NCI-H1105 (cell line): ENCODE data around the gene CRELD2.

Experiments
- DNase-seq: peaks from one replicate; lab custom pipeline; 2025; lab: John Stamatoyannopoulos, UW

Gene CRELD2

GRCh38 chr22:49968831-49969661 is 50.6 kb downstream of the CRELD2 start:
- no peak for DNase-seq

GRCh38 chr22:49969751-49970527 is 51.5 kb downstream of the CRELD2 start:
- DNase-seq: no peak

GRCh38 chr22:49970528-49971231 is 52.2 kb downstream of the CRELD2 start:
- DNase-seq: peak; percentile 68

- DNase-seq: no peak
These were observed 53.1 kb downstream of the CRELD2 start for GRCh38 chr22:49971232-49972162.

GRCh38 chr22:49972163-49973017 is 54.0 kb downstream of the CRELD2 start:
- no peak for DNase-seq

- DNase-seq: no peak
These were observed 54.9 kb downstream of the CRELD2 start for GRCh38 chr22:49973018-49973961.

GRCh38 chr22:49975543-49976389 is 57.3 kb downstream of the CRELD2 start:
- DNase-seq: no peak

- no peak for DNase-seq
These were observed 58.2 kb downstream of the CRELD2 start for GRCh38 chr22:49976439-49977175.
